ENCODE results near the gene CCDC83. TPM values are rescaled to one million over a fixed set of nuclear protein-coding genes. Genes with fewer than 3 reads are reported as not detected.

The CCDC83 gene
- total and polyA plus RNA-seq, 2 donors (not counting 1 experiment from before 2014, with no cell fraction given): under 0.01 TPM; not detected in 1

DNA sequence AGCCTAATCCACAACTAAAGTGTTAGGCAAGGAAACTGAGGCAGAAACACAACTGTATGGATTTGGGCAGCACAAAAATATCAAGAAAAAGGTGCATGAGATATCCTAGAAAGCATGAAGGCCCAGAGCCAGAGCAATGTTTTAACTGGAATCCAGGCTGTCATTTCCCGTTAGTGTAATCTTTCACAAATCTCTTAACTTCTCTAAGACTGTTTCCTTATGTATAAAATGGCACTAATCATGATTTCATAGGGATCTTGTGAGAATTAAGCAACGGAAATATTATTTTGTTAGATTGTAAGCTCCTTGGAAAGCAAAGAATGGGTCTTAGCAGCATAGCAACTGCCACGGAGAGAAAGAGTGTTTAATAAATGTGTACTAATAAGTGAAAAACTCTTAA, 29.6 kb upstream of the CCDC83 start:
- Histone ChIP-seq H3K27me3 (ENCODE audit: control insufficient read depth, insufficient read depth, low read length) (no peaks in the 10 kb centered on the region), H3K27ac (ENCODE audit: insufficient read depth, low read length) (no peak overlapping the region), H3K4me2 (ENCODE audit: extremely low read depth, insufficient read depth, low read length) (no peak overlapping the region), H3K36me3 (ENCODE audit: control insufficient read depth, insufficient read depth, low read length) (no peaks in the 10 kb centered on the region), H4K20me1 (ENCODE audit: control insufficient read depth, extremely low read depth, insufficient read depth, low read length) (no peaks in the 10 kb centered on the region), H3K79me2 (ENCODE audit: control insufficient read depth, insufficient read depth, low read length) (no peaks in the 10 kb centered on the region), H3K4me1 (ENCODE audit: control insufficient read depth, extremely low read depth, insufficient read depth, low read length) (peaks cover 33% of the 10 kb centered on the region), H2AFZ (ENCODE audit: low read length) (no peak overlapping the region), H3K9ac (ENCODE audit: insufficient read depth, low read length) (no peak overlapping the region), H3K4me3 (replicated peaks in 1 of 4; ENCODE audit: control extremely low read depth in 1 of 4, insufficient read depth in 1 of 4, low read depth in 3 of 4, low read length in 4 of 4) (no peak overlapping the region), H3K9me3 (ENCODE audit: control insufficient read depth, insufficient read depth, low read depth, low read length) (no peaks in the 10 kb centered on the region)
- no peak for TF ChIP-seq EZH2 (IDR thresholded peaks at IDR 0.05; ENCODE audit: low read length, missing control alignments)
- TF ChIP-seq, protein P1, sequence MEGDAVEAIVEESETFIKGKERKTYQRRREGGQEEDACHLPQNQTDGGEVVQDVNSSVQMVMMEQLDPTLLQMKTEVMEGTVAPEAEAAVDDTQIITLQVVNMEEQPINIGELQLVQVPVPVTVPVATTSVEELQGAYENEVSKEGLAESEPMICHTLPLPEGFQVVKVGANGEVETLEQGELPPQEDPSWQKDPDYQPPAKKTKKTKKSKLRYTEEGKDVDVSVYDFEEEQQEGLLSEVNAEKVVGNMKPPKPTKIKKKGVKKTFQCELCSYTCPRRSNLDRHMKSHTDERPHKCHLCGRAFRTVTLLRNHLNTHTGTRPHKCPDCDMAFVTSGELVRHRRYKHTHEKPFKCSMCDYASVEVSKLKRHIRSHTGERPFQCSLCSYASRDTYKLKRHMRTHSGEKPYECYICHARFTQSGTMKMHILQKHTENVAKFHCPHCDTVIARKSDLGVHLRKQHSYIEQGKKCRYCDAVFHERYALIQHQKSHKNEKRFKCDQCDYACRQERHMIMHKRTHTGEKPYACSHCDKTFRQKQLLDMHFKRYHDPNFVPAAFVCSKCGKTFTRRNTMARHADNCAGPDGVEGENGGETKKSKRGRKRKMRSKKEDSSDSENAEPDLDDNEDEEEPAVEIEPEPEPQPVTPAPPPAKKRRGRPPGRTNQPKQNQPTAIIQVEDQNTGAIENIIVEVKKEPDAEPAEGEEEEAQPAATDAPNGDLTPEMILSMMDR (conservative IDR thresholded peaks at IDR 0.05 in 1 of 2, IDR thresholded peaks at IDR 0.05 in 1 of 2; ENCODE audit: low read depth in 1 of 2, low read length in 2 of 2): no peak
- no peak for DNase-seq (ENCODE audit: low read depth in 2 of 2)

DNA sequence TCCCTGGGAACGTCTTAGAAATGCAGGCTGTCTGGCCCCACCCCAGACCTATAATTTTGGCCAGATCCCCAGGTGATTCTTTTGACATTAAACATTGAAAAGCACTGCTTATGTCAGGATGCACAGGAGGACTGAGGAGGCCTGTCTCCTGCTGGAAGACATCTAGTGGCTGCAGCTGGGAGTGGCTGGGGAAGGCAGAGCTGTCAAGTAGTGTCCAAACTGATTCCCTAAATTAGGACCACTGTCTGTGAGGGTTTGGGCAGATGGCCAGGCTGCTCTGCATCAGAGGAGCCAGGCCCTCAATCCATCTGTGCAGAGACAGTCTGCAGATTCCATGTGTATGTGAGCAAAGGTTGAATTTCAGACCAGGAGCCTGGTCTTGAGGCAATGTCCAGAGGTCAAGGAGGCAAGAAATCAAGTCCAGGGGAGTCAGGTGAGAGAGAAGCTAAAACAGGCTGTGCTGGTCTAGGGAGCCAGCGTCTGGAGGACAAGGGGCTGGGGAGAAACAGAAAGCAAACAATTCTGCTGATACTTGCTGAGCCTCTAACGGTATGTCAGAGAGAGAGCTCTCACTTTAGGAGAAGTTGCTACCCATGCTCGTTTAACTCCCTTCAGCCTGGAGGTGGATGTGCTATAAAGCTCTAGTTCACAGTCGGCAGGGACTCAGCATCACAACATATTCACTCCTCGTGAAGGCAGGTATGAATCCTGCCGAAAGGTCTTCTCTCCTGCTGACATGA, 28.9 kb upstream of the CCDC83 start:
- peak overlapping the region; percentile 80 for H3K27ac ChIP-seq (ENCODE audit: insufficient read depth, low read length)
- H3K79me2 ChIP-seq (ENCODE audit: control insufficient read depth, insufficient read depth, low read length): no peaks in the 10 kb centered on the region
- DNase-seq (ENCODE audit: low read depth in 2 of 2): peak; percentile 38 to 44
- H2AFZ ChIP-seq (ENCODE audit: low read length): peak overlapping the region; percentile 11
- peak overlapping the region; percentile 51 for H3K4me2 ChIP-seq (ENCODE audit: extremely low read depth, insufficient read depth, low read length)
- H3K36me3 ChIP-seq (ENCODE audit: control insufficient read depth, insufficient read depth, low read length): no peaks in the 10 kb centered on the region
- peaks cover 33% of the 10 kb centered on the region for H3K4me1 ChIP-seq (ENCODE audit: control insufficient read depth, extremely low read depth, insufficient read depth, low read length)
- H3K27me3 ChIP-seq (ENCODE audit: control insufficient read depth, insufficient read depth, low read length): no peaks in the 10 kb centered on the region
- no peaks in the 10 kb centered on the region for H3K9me3 ChIP-seq (ENCODE audit: control insufficient read depth, insufficient read depth, low read depth, low read length)
- H3K9ac ChIP-seq (ENCODE audit: insufficient read depth, low read length): no peak overlapping the region
- TF ChIP-seq EZH2 (IDR thresholded peaks at IDR 0.05; ENCODE audit: low read length, missing control alignments): no peak
- TF ChIP-seq, protein P1 (conservative IDR thresholded peaks at IDR 0.05 in 1 of 2, IDR thresholded peaks at IDR 0.05 in 1 of 2; ENCODE audit: low read depth in 1 of 2, low read length in 2 of 2): peak; percentile 53 to 71
- no peaks in the 10 kb centered on the region for H4K20me1 ChIP-seq (ENCODE audit: control insufficient read depth, extremely low read depth, insufficient read depth, low read length)
- H3K4me3 ChIP-seq (replicated peaks in 1 of 4; ENCODE audit: control extremely low read depth in 1 of 4, insufficient read depth in 1 of 4, low read depth in 3 of 4, low read length in 4 of 4): no peak overlapping the region

DNA sequence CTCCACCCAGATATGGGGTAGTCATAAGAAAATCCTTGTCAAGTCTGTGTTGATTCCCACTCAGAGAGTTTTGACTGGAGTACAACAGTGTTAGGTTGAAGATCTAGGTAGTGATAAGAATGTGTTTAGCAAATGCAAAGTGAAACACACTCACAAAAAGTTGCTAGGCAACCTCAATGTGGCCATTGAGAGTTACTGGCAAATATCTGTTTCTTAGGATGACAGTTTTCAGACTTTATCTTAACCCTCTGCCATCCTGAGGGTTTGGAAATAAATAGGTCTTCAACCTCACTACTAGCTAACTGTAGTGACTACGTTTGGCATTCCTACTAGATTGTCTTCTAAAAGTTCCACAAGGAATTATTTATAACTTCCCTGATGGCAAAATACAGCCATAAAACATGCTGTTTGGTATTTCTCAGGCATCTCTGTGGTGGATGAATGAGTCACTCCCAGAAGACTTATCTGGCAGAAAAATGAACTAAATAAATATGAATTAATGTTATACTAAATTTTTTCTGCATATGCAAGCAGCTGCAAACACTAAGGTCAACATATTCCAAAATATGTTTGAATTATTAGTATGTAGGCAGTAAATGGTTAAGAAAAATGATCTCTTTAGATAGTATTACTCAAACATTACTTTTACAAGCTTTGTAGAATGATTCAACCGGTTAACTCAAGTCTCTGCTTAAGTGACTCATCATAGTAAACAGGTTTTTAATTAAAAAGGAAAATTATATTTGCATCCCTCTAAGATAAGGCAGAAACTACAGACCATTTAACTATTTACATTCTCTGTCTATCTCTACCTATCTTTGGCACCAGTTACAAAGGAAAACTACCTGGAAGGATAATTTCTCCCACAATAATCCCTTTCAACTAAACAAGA, 27.2 kb upstream of the CCDC83 start:
- peak overlapping the region in 1 of 4 experiments; percentile 7 for H3K4me3 ChIP-seq (replicated peaks in 1 of 4; ENCODE audit: control extremely low read depth in 1 of 4, insufficient read depth in 1 of 4, low read depth in 3 of 4, low read length in 4 of 4)
- peaks cover 30% of the 10 kb centered on the region for H3K4me1 ChIP-seq (ENCODE audit: control insufficient read depth, extremely low read depth, insufficient read depth, low read length)
- no peaks in the 10 kb centered on the region for H4K20me1 ChIP-seq (ENCODE audit: control insufficient read depth, extremely low read depth, insufficient read depth, low read length)
- H3K36me3 ChIP-seq (ENCODE audit: control insufficient read depth, insufficient read depth, low read length): no peaks in the 10 kb centered on the region
- H3K27me3 ChIP-seq (ENCODE audit: control insufficient read depth, insufficient read depth, low read length): no peaks in the 10 kb centered on the region
- H3K9me3 ChIP-seq (ENCODE audit: control insufficient read depth, insufficient read depth, low read depth, low read length): no peaks in the 10 kb centered on the region
- H3K27ac ChIP-seq (ENCODE audit: insufficient read depth, low read length): peak overlapping the region; percentile 80
- no peaks in the 10 kb centered on the region for H3K79me2 ChIP-seq (ENCODE audit: control insufficient read depth, insufficient read depth, low read length)
- H3K4me2 ChIP-seq (ENCODE audit: extremely low read depth, insufficient read depth, low read length): peak overlapping the region; percentile 34
- no peak overlapping the region for H2AFZ ChIP-seq (ENCODE audit: low read length)
- no peak overlapping the region for H3K9ac ChIP-seq (ENCODE audit: insufficient read depth, low read length)
- DNase-seq (ENCODE audit: low read depth in 2 of 2): peak; percentile 92 to 95
- TF ChIP-seq, protein P1 (conservative IDR thresholded peaks at IDR 0.05 in 1 of 2, IDR thresholded peaks at IDR 0.05 in 1 of 2; ENCODE audit: low read depth in 1 of 2, low read length in 2 of 2): no peak
- no peak for TF ChIP-seq EZH2 (IDR thresholded peaks at IDR 0.05; ENCODE audit: low read length, missing control alignments)

Data from fibroblast of lung (primary cell).